HCT116 (cell line): ENCODE data around the gene SOX15. TPM values are rescaled to one million over a fixed set of nuclear protein-coding genes. Genes with fewer than 3 reads are reported as not detected.

Experiments used
- ATAC-seq: fragments of 200-7000 bp; cut with Tn5 transposase; 2 replicates; pipeline ENCODE4 v1.9.1; 2020; ENCODE audit warnings: mild to moderate bottlenecking, moderate library complexity
- BruUV-seq: library from RNA; stranded (reverse); fragments of 400-500 nt; replicated peaks from 2 replicates; lab custom pipeline; 2021; lab: Mats Ljungman, UMichigan
- CTCF ChIA-PET: fragments of 300-600 bp; sonication (Branson Sonifier 250); formaldehyde crosslinking; loops from one replicate; lab custom pipeline; 2021; ENCODE audit warnings: antibody characterized with exemption; lab: Charles Lee
- POLR2A ChIA-PET: fragments of 300-600, 350-600 bp; sonication (Branson Sonifier 250); formaldehyde crosslinking; loops from one replicate; lab custom pipeline; 2021; ENCODE audit warnings: antibody characterized with exemption; lab: Charles Lee
- RAD21 ChIA-PET, 2 experiments: fragments of 300-600 bp; sonication (Branson Sonifier 250); formaldehyde crosslinking; loops; one replicate each; lab custom pipeline; 2023; ENCODE audit warnings: low total read pairs in 2 of 2; ENCODE audit not compliant: uncharacterized antibody in 2 of 2, unreplicated experiment in 2 of 2, low non-redundant PET in 1 of 2; lab: Charles Lee
- DNase-seq: peaks from one replicate; pipeline ENCODE4 v3.0.0-alpha.2; 2010; ENCODE audit warnings: low read depth, low spot score
- H2AFZ ChIP-seq: fragments of 200-600 bp; shearing (Covaris generic), sonication (generic); 2 replicates; pipeline ENCODE4 v1.6.1; 2017; ENCODE audit warnings: low read depth, mixed run types, mixed read lengths, antibody characterized with exemption, low read length; ENCODE audit not compliant: poor library complexity, severe bottlenecking
- H3K27ac ChIP-seq: 2 replicates; pipeline ENCODE4 v1.5.1; 2012; ENCODE audit warnings: low read depth, low read length
- H3K27me3 ChIP-seq: fragments of 200-600 bp; sonication (generic); 2 replicates; pipeline ENCODE4 v1.6.1; 2016; ENCODE audit warnings: mixed run types, low read length, mixed read lengths; ENCODE audit not compliant: insufficient read depth
- H3K36me3 ChIP-seq, 2 experiments: fragments of 200-500 bp in 1 of 2; fragments of 200-600 bp in 1 of 2; sonication (Bioruptor generic) in 1 of 2; sonication (generic) in 1 of 2; 2 replicates each; pipeline versions ENCODE4 v1.5.1 to v1.6.1; 2014 to 2016; ENCODE audit warnings: low read length in 2 of 2, inconsistent platforms in 1 of 2, mixed read lengths in 1 of 2, mixed run types in 1 of 2; ENCODE audit not compliant: insufficient read depth in 2 of 2, control insufficient read depth in 1 of 2
- H3K4me1 ChIP-seq, 2 experiments: fragments of 200-600 bp in 1 of 2; sonication (generic) in 1 of 2; 2 replicates each; pipeline versions ENCODE4 v1.5.1 to v1.6.1; 2012 to 2017; ENCODE audit warnings: low read length in 2 of 2, inconsistent platforms in 1 of 2, mild to moderate bottlenecking in 1 of 2, mixed read lengths in 1 of 2, mixed run types in 1 of 2, moderate library complexity in 1 of 2; ENCODE audit not compliant: insufficient read depth in 2 of 2, control insufficient read depth in 1 of 2
- H3K4me2 ChIP-seq: fragments of 200-600 bp; sonication (generic); 2 replicates; pipeline ENCODE4 v1.6.1; 2017; ENCODE audit warnings: mixed run types, low read length, mixed read lengths
- H3K4me3 ChIP-seq, 2 experiments: fragments of 200-600 bp in 1 of 2; sonication (generic) in 1 of 2; replicated peaks in 1 of 2; 2 replicates each; pipeline ENCODE4 v1.5.1; 2011 to 2016; ENCODE audit warnings: low read length in 2 of 2, control low read depth in 1 of 2, low read depth in 1 of 2, mild to moderate bottlenecking in 1 of 2, mixed read lengths in 1 of 2, mixed run types in 1 of 2
- H3K79me2 ChIP-seq: fragments of 200-600 bp; sonication (generic); 2 replicates; pipeline ENCODE4 v1.6.1; 2017; ENCODE audit warnings: mild to moderate bottlenecking, mixed run types, low read length, moderate library complexity, mixed read lengths; ENCODE audit not compliant: insufficient read depth
- H3K9ac ChIP-seq: fragments of 200-600 bp; sonication (generic); 2 replicates; pipeline ENCODE4 v1.6.1; 2016; ENCODE audit warnings: low read length, mixed read lengths
- H3K9me2 ChIP-seq: fragments of 200-600 bp; sonication (generic), shearing (Covaris generic); 2 replicates; pipeline ENCODE4 v1.6.1; 2017; ENCODE audit warnings: mixed run types, mild to moderate bottlenecking, moderate library complexity; ENCODE audit not compliant: insufficient read depth
- H3K9me3 ChIP-seq, 2 experiments: fragments of 200-500 bp in 1 of 2; fragments of 200-600 bp in 1 of 2; sonication (Bioruptor generic) in 1 of 2; sonication (generic) in 1 of 2; 2 replicates each; pipeline ENCODE4 v1.6.1; 2014 to 2017; ENCODE audit warnings: low read length in 2 of 2, mixed read lengths in 2 of 2, inconsistent platforms in 1 of 2, low read depth in 1 of 2, mild to moderate bottlenecking in 1 of 2, mixed run types in 1 of 2, moderate library complexity in 1 of 2; ENCODE audit not compliant: control insufficient read depth in 1 of 2, insufficient read depth in 1 of 2
- H4K20me1 ChIP-seq: fragments of 200-600 bp; sonication (generic), shearing (Covaris generic); 2 replicates; pipeline ENCODE4 v1.6.1; 2017; ENCODE audit warnings: mixed run types, mild to moderate bottlenecking, moderate library complexity; ENCODE audit not compliant: insufficient read depth
- CBX3 ChIP-seq: IDR thresholded peaks from 2 replicates; pipeline ENCODE4 v1.6.1; 2012; ENCODE audit warnings: low read depth
- CEBPB ChIP-seq: IDR thresholded peaks from 2 replicates; pipeline ENCODE4 v1.6.1; 2012; ENCODE audit warnings: low read depth
- ELF1 ChIP-seq: IDR thresholded peaks from 2 replicates; pipeline ENCODE4 v1.6.1; 2012; ENCODE audit warnings: low read depth, borderline replicate concordance
- EZH2 ChIP-seq: fragments of 200-600 bp; sonication (generic); IDR thresholded peaks from 2 replicates; pipeline ENCODE4 v1.6.1; 2017; ENCODE audit warnings: antibody characterized with exemption, mixed run types
- EZH2phosphoT487 ChIP-seq: fragments of 200-600 bp; IDR thresholded peaks from 2 replicates; pipeline ENCODE4 v1.6.1; 2018; ENCODE audit warnings: antibody characterized with exemption, borderline replicate concordance
- POLR2A ChIP-seq: IDR thresholded peaks from 2 replicates; pipeline ENCODE4 v1.7.0; 2011; ENCODE audit warnings: borderline replicate concordance; ENCODE audit not compliant: insufficient read depth, insufficient read length; ENCODE audit errors: extremely low read depth
- SIN3A ChIP-seq: IDR thresholded peaks from 2 replicates; pipeline ENCODE4 v1.6.1; 2012; ENCODE audit warnings: low read depth
- SP1 ChIP-seq: IDR thresholded peaks from 2 replicates; pipeline ENCODE4 v1.6.1; 2012; ENCODE audit warnings: low read depth
- SRF ChIP-seq: IDR thresholded peaks from 2 replicates; pipeline ENCODE4 v1.6.1; 2012; ENCODE audit warnings: low read depth
- ZFX ChIP-seq: fragments of 450-650 bp; IDR thresholded peaks from 2 replicates; pipeline ENCODE4 v1.6.1; 2017
- intact Hi-C: fragments of 100-400 bp; cut with micrococcal nuclease; formaldehyde crosslinking; loops from 2 replicates; pipeline ENCODE4 v1.10.0; 2022
- total RNA-seq: library from RNA; stranded (reverse); gene quantifications from one replicate; pipeline ENCODE4 v1.2.1, GENCODE V29; 2021; ENCODE audit not compliant: unreplicated experiment
- TF ChIP-seq, protein P1 (sequence below): IDR thresholded peaks from 2 replicates; pipeline ENCODE4 v1.6.1; 2012; ENCODE audit warnings: low read depth
- TF ChIP-seq, protein P2 (sequence below): IDR thresholded peaks from 2 replicates; pipeline ENCODE4 v1.6.1; 2011; ENCODE audit warnings: mild to moderate bottlenecking, low read length, moderate library complexity; ENCODE audit not compliant: insufficient replicate concordance; ENCODE audit errors: extremely low read depth
- TF ChIP-seq, protein P3 (sequence below): IDR thresholded peaks from 2 replicates; pipeline ENCODE4 v1.6.1; 2012
- TF ChIP-seq, protein P4 (sequence below): IDR thresholded peaks from 2 replicates; pipeline ENCODE4 v1.6.1; 2012

SOX15 gene
- total RNA-seq, 1 experiment from 2014 or later: 0.69 TPM

DNA sequence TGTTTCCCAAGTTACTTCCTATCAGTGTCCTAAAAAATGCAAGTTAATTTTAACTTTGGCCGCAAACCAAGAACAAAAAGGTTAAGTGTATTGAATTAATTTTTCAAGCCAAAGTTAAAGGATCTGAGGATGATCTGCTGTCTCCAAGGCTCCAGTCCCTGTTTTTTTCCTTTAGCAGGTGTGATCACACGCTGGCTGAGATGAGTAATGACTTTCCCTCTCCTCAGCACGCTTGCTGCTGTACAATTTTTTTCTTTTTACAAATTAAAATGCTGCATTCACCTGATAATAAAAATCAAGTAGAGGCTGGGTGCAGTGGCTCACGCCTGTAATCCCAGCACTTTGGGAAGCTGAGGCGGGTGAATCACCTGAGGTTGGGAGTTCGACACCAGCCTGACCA is 45.0 kb downstream of the SOX15 start (continued):
- TF ChIP-seq, protein P1, sequence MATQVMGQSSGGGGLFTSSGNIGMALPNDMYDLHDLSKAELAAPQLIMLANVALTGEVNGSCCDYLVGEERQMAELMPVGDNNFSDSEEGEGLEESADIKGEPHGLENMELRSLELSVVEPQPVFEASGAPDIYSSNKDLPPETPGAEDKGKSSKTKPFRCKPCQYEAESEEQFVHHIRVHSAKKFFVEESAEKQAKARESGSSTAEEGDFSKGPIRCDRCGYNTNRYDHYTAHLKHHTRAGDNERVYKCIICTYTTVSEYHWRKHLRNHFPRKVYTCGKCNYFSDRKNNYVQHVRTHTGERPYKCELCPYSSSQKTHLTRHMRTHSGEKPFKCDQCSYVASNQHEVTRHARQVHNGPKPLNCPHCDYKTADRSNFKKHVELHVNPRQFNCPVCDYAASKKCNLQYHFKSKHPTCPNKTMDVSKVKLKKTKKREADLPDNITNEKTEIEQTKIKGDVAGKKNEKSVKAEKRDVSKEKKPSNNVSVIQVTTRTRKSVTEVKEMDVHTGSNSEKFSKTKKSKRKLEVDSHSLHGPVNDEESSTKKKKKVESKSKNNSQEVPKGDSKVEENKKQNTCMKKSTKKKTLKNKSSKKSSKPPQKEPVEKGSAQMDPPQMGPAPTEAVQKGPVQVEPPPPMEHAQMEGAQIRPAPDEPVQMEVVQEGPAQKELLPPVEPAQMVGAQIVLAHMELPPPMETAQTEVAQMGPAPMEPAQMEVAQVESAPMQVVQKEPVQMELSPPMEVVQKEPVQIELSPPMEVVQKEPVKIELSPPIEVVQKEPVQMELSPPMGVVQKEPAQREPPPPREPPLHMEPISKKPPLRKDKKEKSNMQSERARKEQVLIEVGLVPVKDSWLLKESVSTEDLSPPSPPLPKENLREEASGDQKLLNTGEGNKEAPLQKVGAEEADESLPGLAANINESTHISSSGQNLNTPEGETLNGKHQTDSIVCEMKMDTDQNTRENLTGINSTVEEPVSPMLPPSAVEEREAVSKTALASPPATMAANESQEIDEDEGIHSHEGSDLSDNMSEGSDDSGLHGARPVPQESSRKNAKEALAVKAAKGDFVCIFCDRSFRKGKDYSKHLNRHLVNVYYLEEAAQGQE: no peak
- no peak for TF ChIP-seq CBX3
- no peak for TF ChIP-seq ZFX
- no peak for TF ChIP-seq SRF
- TF ChIP-seq EZH2: no peak
- no peak for TF ChIP-seq SP1

DNA sequence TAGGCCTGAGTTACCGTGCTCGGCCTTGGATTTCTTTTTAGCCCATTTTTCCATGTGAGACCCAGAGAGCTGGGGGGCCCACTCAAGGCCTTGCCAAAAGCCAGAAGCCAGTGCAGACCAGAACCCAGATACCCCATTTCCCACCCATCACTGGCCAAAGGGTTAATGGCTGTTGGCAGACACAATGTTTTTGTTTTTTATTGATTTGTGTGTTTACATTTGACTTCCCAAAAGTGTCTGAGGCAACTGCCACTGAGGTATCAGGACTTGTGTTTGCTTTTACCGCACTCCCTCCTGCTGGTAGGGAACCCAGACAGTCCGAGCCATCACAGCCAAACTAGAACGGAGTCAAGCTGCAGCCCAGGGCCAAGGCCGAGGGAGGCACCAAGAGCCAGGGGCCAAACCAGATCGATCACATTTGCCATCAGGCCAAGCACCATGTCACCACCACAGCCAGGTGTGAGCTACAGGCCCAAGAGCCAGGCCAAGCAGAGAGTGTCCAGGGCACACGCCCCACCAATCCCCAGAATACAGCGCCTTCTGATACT is 48.7 kb downstream of the SOX15 start:
- TF ChIP-seq SIN3A (no peak), ELF1 (no peak), CBX3 (no peak), EZH2phosphoT487 (no peak), CEBPB (no peak), POLR2A (no peak), SP1 (no peak)
- TF ChIP-seq, protein P2, sequence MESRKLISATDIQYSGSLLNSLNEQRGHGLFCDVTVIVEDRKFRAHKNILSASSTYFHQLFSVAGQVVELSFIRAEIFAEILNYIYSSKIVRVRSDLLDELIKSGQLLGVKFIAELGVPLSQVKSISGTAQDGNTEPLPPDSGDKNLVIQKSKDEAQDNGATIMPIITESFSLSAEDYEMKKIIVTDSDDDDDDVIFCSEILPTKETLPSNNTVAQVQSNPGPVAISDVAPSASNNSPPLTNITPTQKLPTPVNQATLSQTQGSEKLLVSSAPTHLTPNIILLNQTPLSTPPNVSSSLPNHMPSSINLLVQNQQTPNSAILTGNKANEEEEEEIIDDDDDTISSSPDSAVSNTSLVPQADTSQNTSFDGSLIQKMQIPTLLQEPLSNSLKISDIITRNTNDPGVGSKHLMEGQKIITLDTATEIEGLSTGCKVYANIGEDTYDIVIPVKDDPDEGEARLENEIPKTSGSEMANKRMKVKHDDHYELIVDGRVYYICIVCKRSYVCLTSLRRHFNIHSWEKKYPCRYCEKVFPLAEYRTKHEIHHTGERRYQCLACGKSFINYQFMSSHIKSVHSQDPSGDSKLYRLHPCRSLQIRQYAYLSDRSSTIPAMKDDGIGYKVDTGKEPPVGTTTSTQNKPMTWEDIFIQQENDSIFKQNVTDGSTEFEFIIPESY: no peak
- TF ChIP-seq, protein P3, sequence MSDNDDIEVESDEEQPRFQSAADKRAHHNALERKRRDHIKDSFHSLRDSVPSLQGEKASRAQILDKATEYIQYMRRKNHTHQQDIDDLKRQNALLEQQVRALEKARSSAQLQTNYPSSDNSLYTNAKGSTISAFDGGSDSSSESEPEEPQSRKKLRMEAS: no peak
- TF ChIP-seq, protein P4, sequence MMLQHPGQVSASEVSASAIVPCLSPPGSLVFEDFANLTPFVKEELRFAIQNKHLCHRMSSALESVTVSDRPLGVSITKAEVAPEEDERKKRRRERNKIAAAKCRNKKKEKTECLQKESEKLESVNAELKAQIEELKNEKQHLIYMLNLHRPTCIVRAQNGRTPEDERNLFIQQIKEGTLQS: no peak
- Histone ChIP-seq H3K27ac (no peak overlapping the region), H3K27me3 (no peaks in the 10 kb centered on the region), H4K20me1 (no peaks in the 10 kb centered on the region), H3K4me3 (no peak overlapping the region), H3K9me2 (no peaks in the 10 kb centered on the region), H2AFZ (no peak overlapping the region), H3K9me3 (peaks cover 8 to 12% of the 10 kb centered on the region in 2 experiments; a peak in 2 of 4 replicates), H3K36me3 (no peaks in the 10 kb centered on the region), H3K4me1 (no peaks in the 10 kb centered on the region), H3K9ac (no peak overlapping the region), H3K4me2 (no peak overlapping the region), H3K79me2 (no peaks in the 10 kb centered on the region)
- RAD21 ChIA-PET: no interaction called here
- CTCF ChIA-PET: interaction anchor here (1.0 kb wide), 1 partner anchor 26 kb away, joined by 3 read pairs; no protein-coding TSS in a partner anchor
- ATAC-seq: no peak
- no TSS peak for BruUV-seq
- POLR2A ChIA-PET: no interaction called here
- no peak for DNase-seq
- intact Hi-C loops: no loop called here
